GM23248 (cell line): ENCODE results near the gene CEMP1. TPM values are rescaled to one million over a fixed set of nuclear protein-coding genes. Genes with fewer than 3 reads are reported as not detected.
A peak's percentile ranks its signal among the peaks of the same experiment; 100 is the strongest.

ENCODE experiments used
- DNase-seq: peaks from one replicate; pipeline ENCODE4 v3.0.0-alpha.2; 2015
- H2AFZ ChIP-seq: fragments of 200-600 bp; sonication (generic); 2 replicates; pipeline ENCODE4 v1.6.1; 2016; ENCODE audit warnings: antibody characterized with exemption
- H3F3A ChIP-seq: fragments of 200-600 bp; sonication (generic); 2 replicates; pipeline ENCODE4 v1.6.1; 2016; ENCODE audit warnings: mild to moderate bottlenecking, antibody characterized with exemption, mixed run types; ENCODE audit not compliant: insufficient read depth
- H3K27ac ChIP-seq: fragments of 200-600 bp; sonication (generic); 2 replicates; pipeline ENCODE4 v1.5.1; 2016; ENCODE audit warnings: mild to moderate bottlenecking
- H3K27me3 ChIP-seq: fragments of 200-600 bp; sonication (generic); replicated peaks from 2 replicates; pipeline ENCODE4 v1.6.1; 2016; ENCODE audit warnings: mild to moderate bottlenecking; ENCODE audit not compliant: insufficient read depth
- H3K36me3 ChIP-seq: fragments of 200-600 bp; sonication (generic); 2 replicates; pipeline ENCODE4 v1.6.1; 2016; ENCODE audit warnings: low read depth, mild to moderate bottlenecking
- H3K4me1 ChIP-seq: fragments of 200-600 bp; sonication (generic); 2 replicates; pipeline ENCODE4 v1.6.1; 2016; ENCODE audit warnings: mild to moderate bottlenecking; ENCODE audit not compliant: insufficient read depth
- H3K4me2 ChIP-seq: fragments of 200-600 bp; sonication (generic); one replicate; pipeline ENCODE4 v1.6.1; 2016; ENCODE audit warnings: mild to moderate bottlenecking; ENCODE audit not compliant: unreplicated experiment
- H3K4me3 ChIP-seq: fragments of 200-600 bp; sonication (generic); 2 replicates; pipeline ENCODE4 v1.5.1; 2016; ENCODE audit warnings: mild to moderate bottlenecking
- H3K79me2 ChIP-seq: fragments of 200-600 bp; sonication (generic); 2 replicates; pipeline ENCODE4 v1.6.1; 2016; ENCODE audit warnings: mild to moderate bottlenecking; ENCODE audit not compliant: insufficient read depth
- H3K9ac ChIP-seq: fragments of 200-600 bp; sonication (generic); 2 replicates; pipeline ENCODE4 v1.6.1; 2016; ENCODE audit warnings: mild to moderate bottlenecking
- H3K9me2 ChIP-seq: fragments of 200-600 bp; sonication (generic); 2 replicates; pipeline ENCODE4 v1.6.1; 2016; ENCODE audit warnings: mixed run types, mild to moderate bottlenecking, moderate library complexity; ENCODE audit not compliant: insufficient read depth
- H3K9me3 ChIP-seq: fragments of 200-600 bp; sonication (generic); one replicate; pipeline ENCODE4 v1.6.1; 2017; ENCODE audit warnings: low read depth
- H4K20me1 ChIP-seq: fragments of 200-600 bp; sonication (generic); 2 replicates; pipeline ENCODE4 v1.6.0; 2016; ENCODE audit not compliant: insufficient read depth
- EZH2 ChIP-seq: fragments of 200-600 bp; sonication (generic); IDR thresholded peaks from 2 replicates; pipeline ENCODE4 v1.6.1; 2018; ENCODE audit warnings: antibody characterized with exemption, mild to moderate bottlenecking; ENCODE audit not compliant: insufficient read depth, poor library complexity, severe bottlenecking
- EZH2phosphoT487 ChIP-seq: fragments of 200-600 bp; sonication (generic); IDR thresholded peaks from 2 replicates; pipeline ENCODE4 v1.6.1; 2018; ENCODE audit warnings: antibody characterized with exemption, moderate library complexity, mild to moderate bottlenecking, low read depth; ENCODE audit not compliant: insufficient read depth
- WGBS, 2 experiments: methylation state at CpG; one replicate each; pipeline ENCODE4 v1.1.6; 2015 to 2017; ENCODE audit warnings: low lambda C conversion rate in 2 of 2, low coverage in 1 of 2; ENCODE audit errors: missing lambda C conversion rate in 2 of 2; 5-methylcytosine and 5-hydroxymethylcytosine counted together
- in situ Hi-C: fragments of 300-500 bp; cut with MboI; formaldehyde crosslinking; loops from 2 replicates; pipeline ENCODE4 v1.15.0; 2020
- polyA plus RNA-seq: library from polyadenylated mRNA; unstranded; fragments of >200 nt; fragmentation: Nextera tagmentation; extraction: Ambion mirVana; gene quantifications from 2 replicates; pipeline ENCODE4 v1.2.1, GENCODE V29; 2016
- total RNA-seq: library from RNA; depleted of rRNA; stranded (reverse); fragments of >200 nt; shearing (Covaris generic); gene quantifications from 2 replicates; pipeline ENCODE4 v1.2.3, GENCODE V29; 2014

The CEMP1 gene
- total and polyA plus RNA-seq, 2 experiments from 2014 or later = 4.4 TPM; not detected in 1

GRCh38 chr16:2526135-2526534 lies 5.1 kb downstream of the CEMP1 start:
- in situ Hi-C loops = no loop called here
- WGBS, 2 experiments = 98 to 99% methylated on average over 8 of the region's 8 CpGs
- Histone ChIP-seq H3F3A (no peaks in the 10 kb centered on the region; the same call in 1 of the 2 replicates), H3K4me3 (no peak overlapping the region), H3K9me2 (no peaks in the 10 kb centered on the region), H3K27me3 (no peaks in the 10 kb centered on the region), H3K9ac (no peak overlapping the region), H3K9me3 (no peaks in the 10 kb centered on the region), H3K36me3 (peaks cover 15% of the 10 kb centered on the region; the same call in 1 of the 2 replicates), H3K79me2 (peaks cover 39% of the 10 kb centered on the region), H4K20me1 (no peaks in the 10 kb centered on the region), H3K4me1 (peaks cover 4% of the 10 kb centered on the region; the same call in 1 of the 2 replicates), H3K27ac (no peak overlapping the region), H2AFZ (no peak overlapping the region), H3K4me2 (no peak overlapping the region)
- DNase-seq = no peak
- TF ChIP-seq EZH2phosphoT487 (no peak), EZH2 (no peak)

- H4K20me1 ChIP-seq = no peaks in the 10 kb centered on the region
- no peak overlapping the region for H3K4me2 ChIP-seq
- no peaks in the 10 kb centered on the region for H3K9me3 ChIP-seq
- H3F3A ChIP-seq = no peaks in the 10 kb centered on the region; the same call in 1 of the 2 replicates
- no peaks in the 10 kb centered on the region for H3K9me2 ChIP-seq
- in situ Hi-C loops = no loop called here
- no peak for DNase-seq
- no peaks in the 10 kb centered on the region for H3K27me3 ChIP-seq
- no peak overlapping the region for H2AFZ ChIP-seq
- peaks cover 13% of the 10 kb centered on the region for H3K4me1 ChIP-seq
- WGBS, 2 experiments = 94 to 96% methylated on average over 9 of the region's 9 CpGs
- no peak overlapping the region for H3K9ac ChIP-seq
- TF ChIP-seq EZH2 (no peak), EZH2phosphoT487 (no peak)
- H3K79me2 ChIP-seq = peaks cover 48% of the 10 kb centered on the region
- H3K27ac ChIP-seq = no peak overlapping the region
- H3K36me3 ChIP-seq = peaks cover 15% of the 10 kb centered on the region; the same call in 1 of the 2 replicates
- H3K4me3 ChIP-seq = no peak overlapping the region
These were observed 6.8 kb downstream of the CEMP1 start for GRCh38 chr16:2524339-2524938.

GRCh38 chr16:2523801-2524231 lies 7.4 kb downstream of the CEMP1 start:
- peaks cover 15% of the 10 kb centered on the region; the same call in 1 of the 2 replicates for H3K36me3 ChIP-seq
- H3K4me1 ChIP-seq = peaks cover 18% of the 10 kb centered on the region
- no peaks in the 10 kb centered on the region; the same call in 1 of the 2 replicates for H3F3A ChIP-seq
- no peaks in the 10 kb centered on the region for H4K20me1 ChIP-seq
- in situ Hi-C loops = no loop called here
- no peaks in the 10 kb centered on the region for H3K9me2 ChIP-seq
- H3K9me3 ChIP-seq = no peaks in the 10 kb centered on the region
- no peak overlapping the region for H3K9ac ChIP-seq
- no peak for TF ChIP-seq EZH2phosphoT487
- H3K27me3 ChIP-seq = no peaks in the 10 kb centered on the region
- no peak for DNase-seq
- no peak overlapping the region for H3K4me3 ChIP-seq
- no peak overlapping the region for H3K27ac ChIP-seq
- peaks cover 54% of the 10 kb centered on the region for H3K79me2 ChIP-seq
- H2AFZ ChIP-seq = no peak overlapping the region
- WGBS, 2 experiments = 87 to 89% methylated on average over 6 of the region's 6 CpGs
- no peak overlapping the region for H3K4me2 ChIP-seq

GRCh38 chr16:2520784-2521531 lies 10.2 kb downstream of the CEMP1 start:
- peaks cover 6% of the 10 kb centered on the region; the same call in 1 of the 2 replicates for H4K20me1 ChIP-seq
- H3K79me2 ChIP-seq = peaks cover 83% of the 10 kb centered on the region
- 11 to 18% methylated on average over 24 to 41 of the region's 41 CpGs for WGBS, 2 experiments
- in situ Hi-C loops = no loop called here
- peak overlapping the region; percentile 32; the same call in 1 of the 2 replicates for H2AFZ ChIP-seq
- H3K9ac ChIP-seq = peak overlapping the region; percentile 87
- H3F3A ChIP-seq = no peaks in the 10 kb centered on the region; the same call in 1 of the 2 replicates
- peak; percentile 67 for DNase-seq
- H3K4me1 ChIP-seq = peaks cover 28% of the 10 kb centered on the region
- no peaks in the 10 kb centered on the region for H3K9me3 ChIP-seq
- H3K4me3 ChIP-seq = peak overlapping the region; percentile 76
- peaks cover 12% of the 10 kb centered on the region; the same call in 1 of the 2 replicates for H3K36me3 ChIP-seq
- peak overlapping the region; percentile 79 for H3K4me2 ChIP-seq
- no peak for TF ChIP-seq EZH2
- TF ChIP-seq EZH2phosphoT487 = no peak
- no peaks in the 10 kb centered on the region for H3K27me3 ChIP-seq
- H3K27ac ChIP-seq = peak overlapping the region; percentile 49
- no peaks in the 10 kb centered on the region for H3K9me2 ChIP-seq
